IPS-15b (cell line): ENCODE results near the gene MCAT.

Source experiments
- H3K27me3 ChIP-seq: one replicate; pipeline ENCODE4 v1.6.1; 2013; ENCODE audit warnings: low read length; ENCODE audit not compliant: control insufficient read depth, insufficient read depth
- H3K36me3 ChIP-seq: one replicate; pipeline ENCODE4 v1.6.1; 2013; ENCODE audit warnings: low read length; ENCODE audit not compliant: control insufficient read depth, insufficient read depth
- H3K4me1 ChIP-seq: one replicate; pipeline ENCODE4 v1.6.1; 2013; ENCODE audit warnings: mild to moderate bottlenecking, low read length; ENCODE audit not compliant: control insufficient read depth, insufficient read depth
- H3K4me3 ChIP-seq: one replicate; pipeline ENCODE4 v1.5.1; 2013; ENCODE audit warnings: low read depth, low read length
- H3K9ac ChIP-seq: one replicate; pipeline ENCODE4 v1.6.1; 2013; ENCODE audit warnings: low read depth, mild to moderate bottlenecking, low read length
- H3K9me3 ChIP-seq: one replicate; pipeline ENCODE4 v1.6.1; 2013; ENCODE audit warnings: mild to moderate bottlenecking, low read length; ENCODE audit not compliant: control insufficient read depth, insufficient read depth

MCAT gene

GRCh38 chr22:43180670-43181069 is 37.5 kb upstream of the MCAT start:
- peaks cover 57% of the 10 kb centered on the region for H3K36me3 ChIP-seq
- no peak overlapping the region for H3K9ac ChIP-seq
- H3K4me3 ChIP-seq, result no peak overlapping the region

GRCh38 chr22:43179911-43180195 is 36.7 kb upstream of the MCAT start:
- H3K9me3 ChIP-seq, result no peaks in the 10 kb centered on the region
- H3K9ac ChIP-seq, result no peak overlapping the region
- H3K27me3 ChIP-seq, result no peaks in the 10 kb centered on the region
- no peak overlapping the region for H3K4me3 ChIP-seq
- peaks cover 65% of the 10 kb centered on the region for H3K36me3 ChIP-seq
- H3K4me1 ChIP-seq, result no peaks in the 10 kb centered on the region

More at GRCh38 chr22:43180670-43181069, 37.5 kb upstream of the MCAT start:
- Histone ChIP-seq H3K27me3 (no peaks in the 10 kb centered on the region), H3K9me3 (no peaks in the 10 kb centered on the region), H3K4me1 (no peaks in the 10 kb centered on the region)

GRCh38 chr22:43179146-43179910 is 36.1 kb upstream of the MCAT start:
- Histone ChIP-seq H3K36me3 (peaks cover 69% of the 10 kb centered on the region), H3K9ac (no peak overlapping the region), H3K27me3 (no peaks in the 10 kb centered on the region), H3K4me3 (no peak overlapping the region), H3K9me3 (no peaks in the 10 kb centered on the region), H3K4me1 (no peaks in the 10 kb centered on the region)

GRCh38 chr22:43177479-43177878 is 34.3 kb upstream of the MCAT start:
- no peaks in the 10 kb centered on the region for H3K27me3 ChIP-seq
- no peak overlapping the region for H3K4me3 ChIP-seq
- H3K4me1 ChIP-seq, result no peaks in the 10 kb centered on the region
- H3K9ac ChIP-seq, result no peak overlapping the region
- peaks cover 77% of the 10 kb centered on the region for H3K36me3 ChIP-seq
- no peaks in the 10 kb centered on the region for H3K9me3 ChIP-seq

DNA sequence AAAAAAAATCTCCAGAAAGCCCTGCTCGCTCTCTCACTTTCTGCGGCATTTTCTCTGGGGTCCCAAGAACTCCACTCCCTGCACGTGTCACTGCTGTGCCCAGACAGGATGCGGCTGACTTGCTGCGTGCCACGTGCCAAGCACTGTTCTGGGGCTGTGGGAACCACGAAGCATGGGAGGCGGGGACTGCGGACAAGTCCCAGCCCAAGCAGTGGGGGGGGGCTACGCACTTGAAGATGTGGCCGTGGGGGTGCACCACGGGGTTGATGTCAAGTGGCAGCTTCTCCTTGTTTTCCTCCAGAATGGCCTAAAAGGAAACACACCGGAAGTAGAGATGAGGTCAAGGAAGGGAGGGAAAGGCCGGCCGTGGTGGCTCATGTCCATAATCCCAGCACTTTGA is 32.9 kb upstream of the MCAT start:
- Histone ChIP-seq H3K36me3 (peaks cover 76% of the 10 kb centered on the region), H3K27me3 (no peaks in the 10 kb centered on the region), H3K9ac (no peak overlapping the region), H3K4me3 (no peak overlapping the region), H3K4me1 (no peaks in the 10 kb centered on the region), H3K9me3 (no peaks in the 10 kb centered on the region)

GRCh38 chr22:43174941-43175531 is 31.8 kb upstream of the MCAT start:
- peaks cover 78% of the 10 kb centered on the region for H3K36me3 ChIP-seq
- no peak overlapping the region for H3K9ac ChIP-seq
- H3K4me1 ChIP-seq, result no peaks in the 10 kb centered on the region
- H3K4me3 ChIP-seq, result no peak overlapping the region
- no peaks in the 10 kb centered on the region for H3K27me3 ChIP-seq
- no peaks in the 10 kb centered on the region for H3K9me3 ChIP-seq

GRCh38 chr22:43173976-43174720 is 30.9 kb upstream of the MCAT start:
- no peaks in the 10 kb centered on the region for H3K9me3 ChIP-seq
- no peaks in the 10 kb centered on the region for H3K4me1 ChIP-seq
- no peaks in the 10 kb centered on the region for H3K27me3 ChIP-seq
- no peak overlapping the region for H3K4me3 ChIP-seq
- peaks cover 71% of the 10 kb centered on the region for H3K36me3 ChIP-seq
- no peak overlapping the region for H3K9ac ChIP-seq

GRCh38 chr22:43173566-43173965 is 30.4 kb upstream of the MCAT start:
- no peak overlapping the region for H3K9ac ChIP-seq
- no peaks in the 10 kb centered on the region for H3K27me3 ChIP-seq
- H3K36me3 ChIP-seq, result peaks cover 69% of the 10 kb centered on the region

DNA sequence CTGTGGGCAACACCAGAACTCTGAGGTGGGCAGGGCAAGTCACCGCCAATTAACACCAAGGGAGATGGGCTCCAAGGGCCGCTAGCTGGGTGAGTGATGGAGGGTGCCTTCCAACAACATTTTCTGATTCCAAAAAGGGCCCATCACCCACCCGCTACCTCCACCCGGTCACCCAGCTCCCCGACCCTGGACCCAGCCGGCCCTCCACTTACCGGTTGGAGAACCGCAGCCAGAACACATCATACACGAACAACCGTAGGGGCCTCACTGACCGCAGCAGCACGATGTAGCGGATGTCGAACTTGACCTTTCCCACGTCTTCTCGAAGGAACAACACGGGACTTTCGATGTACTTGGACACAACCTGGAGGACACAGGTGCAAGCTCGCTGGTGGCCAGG is 29.0 kb upstream of the MCAT start:
- Histone ChIP-seq H3K4me1 (no peaks in the 10 kb centered on the region), H3K9ac (no peak overlapping the region), H3K4me3 (no peak overlapping the region), H3K36me3 (peaks cover 67% of the 10 kb centered on the region), H3K27me3 (no peaks in the 10 kb centered on the region), H3K9me3 (no peaks in the 10 kb centered on the region)

More at GRCh38 chr22:43173566-43173965, 30.4 kb upstream of the MCAT start:
- H3K9me3 ChIP-seq, result no peaks in the 10 kb centered on the region
- no peaks in the 10 kb centered on the region for H3K4me1 ChIP-seq
- H3K4me3 ChIP-seq, result no peak overlapping the region

- H3K36me3 ChIP-seq, result peaks cover 67% of the 10 kb centered on the region
Measured at GRCh38 chr22:43171607-43172006, 28.4 kb upstream of the MCAT start.

GRCh38 chr22:43171019-43171491 is 27.9 kb upstream of the MCAT start:
- H3K36me3 ChIP-seq, result peaks cover 64% of the 10 kb centered on the region
- H3K9me3 ChIP-seq, result no peaks in the 10 kb centered on the region
- no peak overlapping the region for H3K9ac ChIP-seq
- H3K4me3 ChIP-seq, result no peak overlapping the region
- H3K27me3 ChIP-seq, result no peaks in the 10 kb centered on the region
- no peaks in the 10 kb centered on the region for H3K4me1 ChIP-seq

More at GRCh38 chr22:43171607-43172006, 28.4 kb upstream of the MCAT start:
- H3K27me3 ChIP-seq, result no peaks in the 10 kb centered on the region
- no peak overlapping the region for H3K4me3 ChIP-seq
- no peaks in the 10 kb centered on the region for H3K4me1 ChIP-seq
- no peak overlapping the region for H3K9ac ChIP-seq
- H3K9me3 ChIP-seq, result no peaks in the 10 kb centered on the region

GRCh38 chr22:43170131-43170480 is 26.9 kb upstream of the MCAT start:
- Histone ChIP-seq H3K4me3 (no peak overlapping the region), H3K9ac (no peak overlapping the region), H3K36me3 (peaks cover 57% of the 10 kb centered on the region), H3K9me3 (no peaks in the 10 kb centered on the region), H3K4me1 (no peaks in the 10 kb centered on the region), H3K27me3 (no peaks in the 10 kb centered on the region)
